ENCODE results near the gene TSPAN4. TPM values are rescaled to one million over a fixed set of nuclear protein-coding genes. Genes with fewer than 3 reads are reported as not detected.
A peak's percentile ranks its signal among the peaks of the same experiment; 100 is the strongest.

Gene TSPAN4
- total and polyA plus RNA-seq, 2 of the 13 experiments (the other 11 are each of a cell fraction or from before 2014, with no cell fraction given) = 31.7 to 68.3 TPM

DNA sequence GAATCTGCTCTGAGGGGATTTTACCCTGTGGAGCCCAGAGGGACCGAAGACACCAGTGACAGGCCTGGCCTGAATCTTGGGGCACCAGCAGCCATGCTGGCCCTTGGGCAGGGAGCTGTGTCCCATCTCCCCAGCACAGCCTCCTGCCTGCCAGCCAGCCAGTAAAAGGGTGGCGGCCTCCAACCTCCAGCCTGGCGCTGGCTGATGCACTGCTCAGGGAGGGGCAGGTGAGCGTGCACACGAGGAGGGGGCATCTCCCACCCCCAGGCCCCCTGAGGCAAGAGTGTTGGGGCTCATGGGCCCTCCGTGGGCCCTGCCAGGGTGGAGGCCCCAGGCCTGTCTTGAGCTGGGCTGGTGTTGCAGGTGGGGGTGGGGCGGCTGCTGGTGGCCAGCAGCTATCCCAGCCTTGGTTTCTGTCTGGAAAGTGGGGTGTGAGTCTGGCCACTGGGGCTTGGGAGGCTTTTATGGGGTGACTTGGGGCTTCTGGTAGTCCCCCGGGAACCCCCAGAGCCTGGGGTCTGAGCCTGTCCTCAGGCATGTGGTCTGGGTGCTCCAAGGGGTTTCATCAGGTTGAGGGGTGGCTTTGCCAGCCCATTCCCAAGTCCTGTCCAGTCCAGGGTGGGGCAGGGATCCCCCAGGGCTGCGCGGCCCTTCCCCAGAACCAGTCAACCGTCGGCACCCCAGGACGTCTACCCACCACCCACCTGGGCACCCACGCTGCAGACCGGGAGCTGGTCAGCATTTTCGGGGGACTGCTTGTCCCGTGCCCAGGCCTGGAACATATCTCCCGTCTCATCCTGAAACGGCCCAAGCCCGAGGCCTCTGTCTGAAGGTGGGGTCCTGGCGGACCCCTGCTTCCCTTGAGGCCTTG is 17.8 kb downstream of the TSPAN4 start:
- no peak overlapping the region for H3K9ac ChIP-seq (ENCODE audit: insufficient read depth, low read depth, low read length)
- POLR2A ChIA-PET = interaction anchor here (1.1 kb wide), 1 partner anchor 16 kb away, joined by 3 read pairs; no protein-coding TSS in a partner anchor
- CTCF ChIA-PET (ENCODE audit: low intra/inter-chr PET ratio, low total read pairs) = no interaction called here
- no peaks in the 10 kb centered on the region; the same call in 1 of the 2 replicates for H4K20me1 ChIP-seq (ENCODE audit: insufficient read depth, low read length)
- no peaks in the 10 kb centered on the region for H3K9me3 ChIP-seq (ENCODE audit: low read length)
- H3K4me1 ChIP-seq (ENCODE audit: insufficient read depth, low read length) = no peaks in the 10 kb centered on the region
- TF ChIP-seq POLR2A (IDR thresholded peaks at IDR 0.05; ENCODE audit: insufficient read depth in 1 of 2, low read depth in 2 of 2, low read length in 2 of 2) (0 out of 4 replicates have a peak, but pooled peaks of 1 of the 2 experiments have one; percentile 13), SALL1 (CRISPR knock-in tag; IDR thresholded peaks at IDR 0.05) (no peak), ZNF563 (CRISPR knock-in tag; IDR thresholded peaks at IDR 0.05) (no peak), SOX5 (CRISPR knock-in tag; IDR thresholded peaks at IDR 0.05; ENCODE audit: borderline replicate concordance) (no peak), ZNF512B (CRISPR knock-in tag; IDR thresholded peaks at IDR 0.05; ENCODE audit: borderline replicate concordance) (no peak), ZNF326 (CRISPR knock-in tag; IDR thresholded peaks at IDR 0.05; ENCODE audit: borderline replicate concordance) (peak; percentile 60; the same call in 1 of the 2 replicates), AGO2 (optimal IDR thresholded peaks at IDR 0.05; ENCODE audit: low read depth, low read length) (peak; percentile 20), AGO1 (IDR thresholded peaks at IDR 0.05; ENCODE audit: low read depth, low read length, poor library complexity, severe bottlenecking) (peak; percentile 70)
- H3K4me2 ChIP-seq (ENCODE audit: low read depth, low read length) = no peak overlapping the region
- intact Hi-C loops (cut with micrococcal nuclease; ENCODE audit: unreplicated experiment) = no loop called here
- WGBS (ENCODE audit: low lambda C conversion rate) = 90% methylated on average over 9 of the region's 21 CpGs
- no peak overlapping the region for H3K4me3 ChIP-seq (replicated peaks in 1 of 3; ENCODE audit: insufficient read depth in 1 of 3, low read depth in 2 of 3, low read length in 3 of 3)
- in situ Hi-C loops (cut with HindIII; ENCODE audit: extremely low pct_ligation_motif_present, low pct_unique_long_range_greater_than_20kb) = no loop called here
- H3K36me3 ChIP-seq (replicated peaks in 1 of 2; ENCODE audit: control insufficient read depth in 1 of 2, insufficient read depth in 2 of 2, low read length in 2 of 2) = peaks cover 0 to 3% of the 10 kb centered on the region in 2 experiments; a peak in 2 of 5 replicates
- H3K27ac ChIP-seq (ENCODE audit: extremely low read length, insufficient read depth, low read length) = no peak overlapping the region
- BruUV-seq (replicated peaks) = no TSS peak
- ATAC-seq (no peak), DNase-seq (ENCODE audit: low spot score) (no peak), FAIRE-seq (no peak)
- H3K27me3 ChIP-seq (ENCODE audit: control insufficient read depth in 1 of 2, insufficient read depth in 2 of 2, low read length in 2 of 2) = no peaks in the 10 kb centered on the region
- H2AFZ ChIP-seq (ENCODE audit: low read length) = no peak overlapping the region
- no peaks in the 10 kb centered on the region for H3K79me2 ChIP-seq (ENCODE audit: insufficient read depth, low read length)
